HG03439 (cell line): Measurements from ENCODE around the gene PPP6R3.
"Not testable (repeated sequence)": the region's sequence is repeated elsewhere in the genome, so short reads cannot be mapped to it uniquely, and the experiment has no call there.

Experiments
- ATAC-seq: cut with Tn5 transposase; IDR thresholded peaks from one replicate; pipeline ENCODE4 v1.9.1; 2021; ENCODE audit warnings: mild to moderate bottlenecking, moderate library complexity; ENCODE audit not compliant: unreplicated experiment

Gene PPP6R3

GRCh38 chr11:68594123-68594522 lies 133.6 kb downstream of the PPP6R3 start:
- ATAC-seq, result no peak

GRCh38 chr11:68596231-68596630 lies 135.7 kb downstream of the PPP6R3 start:
- ATAC-seq, result no peak

GRCh38 chr11:68598816-68599653 lies 138.5 kb downstream of the PPP6R3 start:
- ATAC-seq, result no peak

GRCh38 chr11:68601147-68601546 lies 140.6 kb downstream of the PPP6R3 start:
- ATAC-seq, result no peak

GRCh38 chr11:68609761-68610160 lies 149.2 kb downstream of the PPP6R3 start:
- no peak for ATAC-seq

GRCh38 chr11:68610452-68611116 lies 150.0 kb downstream of the PPP6R3 start:
- no peak for ATAC-seq

- no peak for ATAC-seq
Measured at GRCh38 chr11:68615657-68616056, 155.1 kb downstream of the PPP6R3 start.

- ATAC-seq, result no peak
Measured at GRCh38 chr11:68617925-68618809, 157.6 kb downstream of the PPP6R3 start.

- no peak for ATAC-seq
Measured at GRCh38 chr11:68621826-68622225, 161.3 kb downstream of the PPP6R3 start.

GRCh38 chr11:68623706-68624105 lies 163.2 kb downstream of the PPP6R3 start:
- ATAC-seq, result not testable (repeated sequence)

- not testable (repeated sequence) for ATAC-seq
Measured at GRCh38 chr11:68625069-68625468, 164.5 kb downstream of the PPP6R3 start.

- ATAC-seq, result not testable (repeated sequence)
Measured at GRCh38 chr11:68626236-68626635, 165.7 kb downstream of the PPP6R3 start.

- ATAC-seq, result not testable (repeated sequence)
Measured at GRCh38 chr11:68628837-68629236, 168.3 kb downstream of the PPP6R3 start.

GRCh38 chr11:68632375-68632774 lies 171.8 kb downstream of the PPP6R3 start:
- ATAC-seq, result not testable (repeated sequence)

GRCh38 chr11:68632802-68633201 lies 172.2 kb downstream of the PPP6R3 start:
- ATAC-seq, result no peak

GRCh38 chr11:68634606-68635005 lies 174.1 kb downstream of the PPP6R3 start:
- ATAC-seq, result not testable (repeated sequence)

GRCh38 chr11:68635172-68635571 lies 174.6 kb downstream of the PPP6R3 start:
- not testable (repeated sequence) for ATAC-seq

- ATAC-seq, result not testable (repeated sequence)
Measured at GRCh38 chr11:68635883-68636282, 175.3 kb downstream of the PPP6R3 start.

GRCh38 chr11:68639322-68639721 lies 178.8 kb downstream of the PPP6R3 start:
- ATAC-seq, result not testable (repeated sequence)

- no peak for ATAC-seq
Measured at GRCh38 chr11:68641880-68642279, 181.3 kb downstream of the PPP6R3 start.

- ATAC-seq, result no peak
Measured at GRCh38 chr11:68643585-68643984, 183.0 kb downstream of the PPP6R3 start.
